ENCODE data around the gene BTC.
"Not testable (repeated sequence)": the region's sequence is repeated elsewhere in the genome, so short reads cannot be mapped to it uniquely, and the experiment has no call there.

Gene BTC

GRCh38 chr4:74757136-74757535 lies 37.2 kb downstream of the BTC start:
- DNase-seq (ENCODE audit: low read depth) = no peak

DNA sequence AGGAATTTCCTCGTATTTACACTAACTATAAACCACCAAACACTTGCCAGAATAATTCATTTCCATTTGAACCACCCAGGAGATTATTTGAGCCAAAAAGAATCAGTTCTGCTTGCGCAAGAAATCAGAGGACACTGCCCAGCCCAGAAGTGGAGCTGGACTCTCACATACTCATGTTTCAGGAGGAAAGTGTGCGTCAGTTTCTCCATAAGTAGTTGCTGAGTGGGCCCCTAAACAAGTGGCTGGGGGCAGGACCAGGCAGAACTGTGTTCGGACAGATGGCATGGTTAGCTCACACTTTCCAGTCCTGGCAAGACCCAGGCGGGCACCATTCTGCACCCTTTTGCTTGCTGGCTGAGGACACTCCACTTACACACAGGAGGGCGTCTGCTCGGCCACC lies 38.8 kb downstream of the BTC start:
- no peak for DNase-seq (ENCODE audit: low read depth)

GRCh38 chr4:74754218-74754617 lies 40.1 kb downstream of the BTC start:
- DNase-seq (ENCODE audit: low read depth) = no peak

GRCh38 chr4:74752798-74753197 lies 41.5 kb downstream of the BTC start:
- no peak for DNase-seq (ENCODE audit: low read depth)

GRCh38 chr4:74751856-74752255 lies 42.5 kb downstream of the BTC start:
- DNase-seq (ENCODE audit: low read depth) = no peak

GRCh38 chr4:74751247-74751646 lies 43.1 kb downstream of the BTC start:
- DNase-seq (ENCODE audit: low read depth) = no peak

DNA sequence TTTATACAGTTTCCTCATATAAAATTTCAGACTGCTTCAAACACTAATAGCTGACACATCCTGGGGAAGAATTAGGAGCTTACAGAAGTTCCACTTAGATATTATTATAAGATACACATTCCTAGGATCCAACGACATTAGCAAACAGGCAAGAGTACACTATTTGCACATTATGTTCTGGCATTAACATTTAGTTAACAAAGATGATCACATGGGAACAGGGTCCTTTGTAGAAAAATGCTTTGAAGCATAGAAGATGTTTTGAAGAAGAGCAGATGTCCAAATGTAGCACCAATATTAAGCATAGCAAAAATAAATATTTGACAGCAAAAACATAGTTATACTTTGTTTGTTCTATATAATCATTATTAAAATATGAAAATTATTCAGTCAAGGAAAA lies 52.1 kb downstream of the BTC start:
- no peak for DNase-seq (ENCODE audit: low read depth)

DNA sequence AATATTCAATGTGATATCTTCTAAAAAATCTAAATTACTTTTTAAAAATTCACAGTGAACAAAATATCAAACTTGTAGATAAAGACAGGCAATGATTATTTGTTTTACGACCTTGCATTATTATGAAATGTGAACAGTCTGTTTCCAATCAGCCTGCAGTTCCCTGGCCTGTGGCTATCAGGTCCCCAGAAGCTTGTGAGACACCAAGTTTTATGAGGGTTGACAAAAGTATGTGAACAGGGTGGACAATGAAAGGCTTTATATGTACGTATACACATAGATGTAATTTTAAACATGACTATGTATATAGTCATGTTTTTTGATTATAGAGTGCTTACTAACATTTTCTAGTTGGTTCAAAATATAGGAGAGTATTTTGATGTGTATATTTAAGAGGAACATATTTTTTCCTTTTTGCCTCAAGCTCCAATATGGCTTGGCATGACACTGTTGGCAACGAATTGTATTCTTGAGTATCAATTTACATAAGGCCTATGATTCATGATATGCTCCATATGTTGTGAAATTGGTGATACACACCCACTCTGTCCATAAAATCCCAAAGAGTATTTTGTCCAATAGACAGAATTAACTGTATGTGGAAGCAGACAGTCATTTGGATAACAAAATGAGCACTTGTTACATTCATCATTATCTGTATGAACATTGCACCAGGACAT lies 55.7 kb downstream of the BTC start:
- no peak for DNase-seq (ENCODE audit: low read depth)

- no peak for DNase-seq (ENCODE audit: low read depth)
Observed at GRCh38 chr4:74734995-74735394, 59.3 kb downstream of the BTC start.

- DNase-seq (ENCODE audit: low read depth) = no peak
Observed at GRCh38 chr4:74733756-74734155, 60.6 kb downstream of the BTC start.

GRCh38 chr4:74724979-74725378 lies 69.3 kb downstream of the BTC start:
- no peak for DNase-seq (ENCODE audit: low read depth)

DNA sequence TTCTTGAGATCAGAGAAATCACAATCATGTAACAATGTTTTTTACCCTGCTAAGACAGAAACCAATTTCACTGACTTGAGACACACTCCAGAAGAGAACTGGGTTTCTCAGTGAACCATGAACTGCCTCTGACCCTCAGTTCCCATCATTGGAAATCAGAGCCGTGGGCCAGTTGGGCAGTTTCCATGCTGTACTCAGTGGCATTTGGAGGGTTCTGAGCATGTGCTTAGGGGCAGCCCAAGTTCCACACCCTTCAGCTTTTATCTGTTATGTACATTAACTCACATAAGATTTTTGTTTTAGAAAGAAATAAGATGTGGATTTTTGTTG lies 77.9 kb downstream of the BTC start:
- no peak for DNase-seq (ENCODE audit: low read depth)

GRCh38 chr4:74715706-74716435 lies 78.5 kb downstream of the BTC start:
- DNase-seq (ENCODE audit: low read depth) = no peak

- no peak for DNase-seq (ENCODE audit: low read depth)
Observed at GRCh38 chr4:74714611-74715130, 79.7 kb downstream of the BTC start.

- not testable (repeated sequence) for DNase-seq (ENCODE audit: low read depth)
Observed at GRCh38 chr4:74708135-74708534, 86.2 kb downstream of the BTC start.

All from activated gamma-delta T cell treated with anti-CD3 and anti-CD28 coated beads, Interleukin-2, amount 50 U/mL, for 16 hours (primary cell).